Measurements from ENCODE around the gene PODXL.

PODXL gene

GRCh38 chr7:131553931-131554330, 2.5 kb downstream of the PODXL start:
- no peak for TF ChIP-seq TAF1 (IDR thresholded peaks at IDR 0.05; ENCODE audit: borderline replicate concordance, insufficient read depth, low read length)
- no peak for TF ChIP-seq POLR2AphosphoS5 (IDR thresholded peaks at IDR 0.05; ENCODE audit: low read depth, low read length)
- TF ChIP-seq, protein P1, sequence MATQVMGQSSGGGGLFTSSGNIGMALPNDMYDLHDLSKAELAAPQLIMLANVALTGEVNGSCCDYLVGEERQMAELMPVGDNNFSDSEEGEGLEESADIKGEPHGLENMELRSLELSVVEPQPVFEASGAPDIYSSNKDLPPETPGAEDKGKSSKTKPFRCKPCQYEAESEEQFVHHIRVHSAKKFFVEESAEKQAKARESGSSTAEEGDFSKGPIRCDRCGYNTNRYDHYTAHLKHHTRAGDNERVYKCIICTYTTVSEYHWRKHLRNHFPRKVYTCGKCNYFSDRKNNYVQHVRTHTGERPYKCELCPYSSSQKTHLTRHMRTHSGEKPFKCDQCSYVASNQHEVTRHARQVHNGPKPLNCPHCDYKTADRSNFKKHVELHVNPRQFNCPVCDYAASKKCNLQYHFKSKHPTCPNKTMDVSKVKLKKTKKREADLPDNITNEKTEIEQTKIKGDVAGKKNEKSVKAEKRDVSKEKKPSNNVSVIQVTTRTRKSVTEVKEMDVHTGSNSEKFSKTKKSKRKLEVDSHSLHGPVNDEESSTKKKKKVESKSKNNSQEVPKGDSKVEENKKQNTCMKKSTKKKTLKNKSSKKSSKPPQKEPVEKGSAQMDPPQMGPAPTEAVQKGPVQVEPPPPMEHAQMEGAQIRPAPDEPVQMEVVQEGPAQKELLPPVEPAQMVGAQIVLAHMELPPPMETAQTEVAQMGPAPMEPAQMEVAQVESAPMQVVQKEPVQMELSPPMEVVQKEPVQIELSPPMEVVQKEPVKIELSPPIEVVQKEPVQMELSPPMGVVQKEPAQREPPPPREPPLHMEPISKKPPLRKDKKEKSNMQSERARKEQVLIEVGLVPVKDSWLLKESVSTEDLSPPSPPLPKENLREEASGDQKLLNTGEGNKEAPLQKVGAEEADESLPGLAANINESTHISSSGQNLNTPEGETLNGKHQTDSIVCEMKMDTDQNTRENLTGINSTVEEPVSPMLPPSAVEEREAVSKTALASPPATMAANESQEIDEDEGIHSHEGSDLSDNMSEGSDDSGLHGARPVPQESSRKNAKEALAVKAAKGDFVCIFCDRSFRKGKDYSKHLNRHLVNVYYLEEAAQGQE (IDR thresholded peaks at IDR 0.05; ENCODE audit: insufficient read depth in 1 of 2, low read depth in 2 of 2, low read length in 2 of 2) = no peak
- TF ChIP-seq SIN3A (IDR thresholded peaks at IDR 0.05; ENCODE audit: borderline replicate concordance, insufficient read depth, low read length) = no peak
- TF ChIP-seq FOXP2 (optimal IDR thresholded peaks at IDR 0.05; ENCODE audit: borderline replicate concordance, extremely low read depth, extremely low read length, insufficient read depth) = no peak

DNA sequence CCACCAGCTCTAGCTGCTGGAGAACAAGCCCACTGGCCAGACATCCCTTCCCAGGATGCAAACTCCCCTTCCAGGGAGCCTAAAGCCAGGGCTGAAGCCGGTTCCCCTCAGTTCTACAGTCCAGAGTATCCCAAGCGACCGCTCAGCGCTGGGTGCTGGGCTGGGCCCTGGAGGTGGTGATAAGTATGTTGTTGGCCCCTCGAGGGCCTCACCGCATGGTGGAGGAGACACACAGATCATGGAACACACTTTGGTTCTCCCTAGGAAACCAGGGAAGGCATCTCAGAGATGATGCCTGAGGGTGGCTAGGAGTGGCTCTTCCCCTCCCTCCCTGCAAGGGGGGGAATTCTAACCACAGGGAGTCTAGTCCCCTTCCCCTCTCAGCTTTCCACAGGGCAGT, 4.4 kb downstream of the PODXL start:
- TF ChIP-seq TAF1 (IDR thresholded peaks at IDR 0.05; ENCODE audit: borderline replicate concordance, insufficient read depth, low read length) (no peak), POLR2AphosphoS5 (IDR thresholded peaks at IDR 0.05; ENCODE audit: low read depth, low read length) (no peak), SIN3A (IDR thresholded peaks at IDR 0.05; ENCODE audit: borderline replicate concordance, insufficient read depth, low read length) (no peak), FOXP2 (optimal IDR thresholded peaks at IDR 0.05; ENCODE audit: borderline replicate concordance, extremely low read depth, extremely low read length, insufficient read depth) (no peak)
- TF ChIP-seq, protein P1 (IDR thresholded peaks at IDR 0.05; ENCODE audit: insufficient read depth in 1 of 2, low read depth in 2 of 2, low read length in 2 of 2) = no peak

DNA sequence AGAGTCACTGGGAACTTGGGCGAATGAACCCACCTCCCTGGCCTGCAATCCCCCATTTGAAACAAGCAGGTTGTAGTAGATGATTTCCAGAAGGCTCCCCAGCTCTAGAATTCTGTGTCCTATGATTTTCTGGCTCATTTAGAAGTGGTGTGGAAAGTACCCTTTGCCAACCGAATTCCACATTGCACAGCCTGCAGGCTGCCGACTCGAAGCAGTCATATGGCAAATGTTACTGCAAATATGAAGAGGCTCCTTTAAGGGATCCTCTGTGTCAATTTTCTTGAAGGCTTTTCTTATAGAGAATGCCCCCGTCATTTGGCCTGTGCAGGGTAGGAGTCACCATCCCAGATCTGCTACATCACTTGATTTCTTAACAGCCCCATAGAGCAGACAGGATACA, 5.6 kb downstream of the PODXL start:
- TF ChIP-seq, protein P1 (IDR thresholded peaks at IDR 0.05; ENCODE audit: insufficient read depth in 1 of 2, low read depth in 2 of 2, low read length in 2 of 2) = no peak
- TF ChIP-seq FOXP2 (optimal IDR thresholded peaks at IDR 0.05; ENCODE audit: borderline replicate concordance, extremely low read depth, extremely low read length, insufficient read depth) (no peak), SIN3A (IDR thresholded peaks at IDR 0.05; ENCODE audit: borderline replicate concordance, insufficient read depth, low read length) (no peak), POLR2AphosphoS5 (IDR thresholded peaks at IDR 0.05; ENCODE audit: low read depth, low read length) (no peak), TAF1 (IDR thresholded peaks at IDR 0.05; ENCODE audit: borderline replicate concordance, insufficient read depth, low read length) (no peak)

DNA sequence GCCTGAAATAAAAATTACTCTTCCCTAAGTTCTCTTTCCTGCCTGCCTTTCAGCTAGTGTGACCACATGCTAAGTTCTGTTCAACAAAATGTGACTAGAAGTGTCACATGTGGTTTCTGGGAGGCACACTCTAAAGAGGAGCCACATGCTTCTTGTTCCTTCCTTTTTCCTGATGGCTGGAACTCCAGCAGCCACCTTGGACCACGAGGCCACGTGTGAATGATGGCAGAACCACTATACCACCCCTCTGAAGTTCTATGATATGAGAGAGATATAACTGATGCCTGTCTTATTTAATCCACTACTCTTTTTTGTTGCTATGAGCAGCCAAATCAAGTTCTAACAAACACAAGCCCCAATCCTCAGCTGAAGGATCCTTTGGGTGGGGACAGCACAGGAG, 8.1 kb downstream of the PODXL start:
- TF ChIP-seq FOXP2 (optimal IDR thresholded peaks at IDR 0.05; ENCODE audit: borderline replicate concordance, extremely low read depth, extremely low read length, insufficient read depth) (no peak), TAF1 (IDR thresholded peaks at IDR 0.05; ENCODE audit: borderline replicate concordance, insufficient read depth, low read length) (no peak), POLR2AphosphoS5 (IDR thresholded peaks at IDR 0.05; ENCODE audit: low read depth, low read length) (no peak), SIN3A (IDR thresholded peaks at IDR 0.05; ENCODE audit: borderline replicate concordance, insufficient read depth, low read length) (no peak)
- TF ChIP-seq, protein P1 (IDR thresholded peaks at IDR 0.05; ENCODE audit: insufficient read depth in 1 of 2, low read depth in 2 of 2, low read length in 2 of 2) = no peak

DNA sequence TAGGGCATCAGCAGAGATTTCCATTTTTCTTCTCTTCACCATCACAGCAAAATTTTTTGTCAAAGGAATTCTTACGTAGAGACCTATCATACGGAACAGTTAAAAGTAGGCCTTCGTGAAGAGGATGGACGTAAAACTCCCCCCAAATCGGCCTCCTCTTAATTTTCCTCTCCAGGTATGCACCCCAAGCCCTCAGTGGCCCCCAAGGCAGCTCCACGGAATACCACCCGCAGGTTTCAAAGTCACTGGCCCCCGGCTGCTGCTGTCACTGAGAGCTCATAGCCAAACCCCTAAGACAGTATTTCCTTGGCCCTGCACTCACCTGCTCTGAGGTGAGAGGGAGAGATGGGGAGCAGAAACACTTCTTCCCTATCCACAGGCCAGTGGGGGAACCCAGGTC, 8.8 kb downstream of the PODXL start:
- no peak for TF ChIP-seq TAF1 (IDR thresholded peaks at IDR 0.05; ENCODE audit: borderline replicate concordance, insufficient read depth, low read length)
- no peak for TF ChIP-seq POLR2AphosphoS5 (IDR thresholded peaks at IDR 0.05; ENCODE audit: low read depth, low read length)
- no peak for TF ChIP-seq SIN3A (IDR thresholded peaks at IDR 0.05; ENCODE audit: borderline replicate concordance, insufficient read depth, low read length)
- no peak for TF ChIP-seq FOXP2 (optimal IDR thresholded peaks at IDR 0.05; ENCODE audit: borderline replicate concordance, extremely low read depth, extremely low read length, insufficient read depth)
- TF ChIP-seq, protein P1 (IDR thresholded peaks at IDR 0.05; ENCODE audit: insufficient read depth in 1 of 2, low read depth in 2 of 2, low read length in 2 of 2) = no peak
